Muscle layer of duodenum (tissue), 2 donors: ENCODE data around the gene TTBK1.

Experiments
- H3K27ac ChIP-seq: one replicate; pipeline ENCODE4 v1.7.0; 2013; ENCODE audit warnings: mild to moderate bottlenecking, low read length
- H3K27me3 ChIP-seq: one replicate; pipeline ENCODE4 v1.7.0; 2013; ENCODE audit warnings: low read depth, mild to moderate bottlenecking, control low read depth, low read length
- H3K36me3 ChIP-seq, 2 donors: one replicate each; pipeline ENCODE4 v1.7.0; 2013; ENCODE audit warnings: low read length in 2 of 2, control low read depth in 1 of 2, mild to moderate bottlenecking in 1 of 2; ENCODE audit not compliant: insufficient read depth in 2 of 2, control insufficient read depth in 1 of 2
- H3K4me1 ChIP-seq, 2 donors: one replicate each; pipeline ENCODE4 v1.7.0; 2013; ENCODE audit warnings: low read length in 2 of 2, mild to moderate bottlenecking in 2 of 2, control low read depth in 1 of 2, moderate library complexity in 1 of 2; ENCODE audit not compliant: insufficient read depth in 2 of 2, control insufficient read depth in 1 of 2
- H3K4me3 ChIP-seq, 2 donors: one replicate each; pipeline ENCODE4 v1.7.0; 2013; ENCODE audit warnings: low read length in 2 of 2, low read depth in 1 of 2, mild to moderate bottlenecking in 1 of 2
- H3K9me3 ChIP-seq, 2 donors: one replicate each; pipeline ENCODE4 v1.7.0; 2013; ENCODE audit warnings: low read length in 2 of 2, control low read depth in 1 of 2, mild to moderate bottlenecking in 1 of 2; ENCODE audit not compliant: control insufficient read depth in 1 of 2
- donor health status: healthy.

The TTBK1 gene

DNA sequence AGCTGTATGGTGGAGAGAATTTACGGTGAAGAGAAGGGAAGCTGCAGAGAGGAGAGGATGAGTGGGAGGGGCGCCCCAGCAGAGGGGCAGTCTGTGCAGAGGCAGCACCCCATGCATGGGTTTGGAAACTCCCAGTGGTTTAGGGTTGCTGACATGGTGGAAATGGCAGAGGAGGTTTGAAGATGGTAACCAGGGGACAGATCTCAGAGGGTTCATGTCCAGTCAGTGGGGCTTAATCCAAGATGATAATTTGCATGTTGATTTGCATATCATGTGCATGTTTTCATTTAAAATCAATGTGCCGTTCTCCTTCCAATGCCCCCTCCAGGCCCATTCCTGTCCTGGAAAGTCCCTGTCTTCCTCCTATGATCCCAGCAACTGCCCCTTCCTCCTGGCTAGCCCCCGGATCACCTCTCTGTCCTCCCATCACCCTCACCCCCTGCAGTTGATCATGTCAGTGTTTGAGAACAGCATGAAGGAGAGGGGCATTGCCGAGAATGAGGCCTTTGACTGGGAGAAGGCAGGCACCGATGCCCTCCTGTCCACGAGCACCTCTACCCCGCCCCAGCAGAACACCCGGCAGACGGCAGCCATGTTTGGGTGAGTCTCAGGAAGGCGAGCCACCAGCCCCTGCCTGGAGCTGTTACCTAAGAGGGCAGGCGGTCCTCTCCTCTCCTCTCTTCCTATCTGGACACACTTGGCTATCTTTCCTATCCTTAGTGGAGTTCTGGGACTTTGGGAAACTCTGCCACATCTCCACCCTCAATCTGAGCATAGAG, 14.3 kb downstream of the TTBK1 start:
- H3K27me3 ChIP-seq, result peaks cover 3% of the 10 kb centered on the region
- H3K27ac ChIP-seq, result no peak overlapping the region
- no peaks in the 10 kb centered on the region for H3K4me1 ChIP-seq
- H3K36me3 ChIP-seq, result no peaks in the 10 kb centered on the region
- no peaks in the 10 kb centered on the region for H3K9me3 ChIP-seq
- H3K4me3 ChIP-seq, result no peak overlapping the region

DNA sequence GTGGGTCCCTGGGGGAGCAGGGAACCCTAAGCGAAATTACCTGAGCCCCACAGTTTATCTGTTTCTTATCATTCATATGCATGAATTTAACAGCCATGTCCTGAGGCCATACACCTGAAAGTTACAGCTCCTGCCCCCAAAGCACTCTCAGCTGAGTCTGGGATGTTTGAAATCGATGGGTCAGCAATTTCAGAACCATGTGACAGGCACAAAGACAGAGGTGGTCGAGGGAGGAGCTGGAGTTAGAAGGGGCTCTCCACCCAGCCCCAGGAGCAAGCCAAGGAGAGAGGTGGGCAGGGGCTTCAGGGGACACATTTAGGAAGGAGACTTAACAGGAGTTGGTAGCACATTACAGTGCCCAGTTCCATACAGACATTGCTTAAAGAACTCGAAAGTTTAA, 14.9 kb downstream of the TTBK1 start:
- H3K27me3 ChIP-seq, result no peaks in the 10 kb centered on the region

DNA sequence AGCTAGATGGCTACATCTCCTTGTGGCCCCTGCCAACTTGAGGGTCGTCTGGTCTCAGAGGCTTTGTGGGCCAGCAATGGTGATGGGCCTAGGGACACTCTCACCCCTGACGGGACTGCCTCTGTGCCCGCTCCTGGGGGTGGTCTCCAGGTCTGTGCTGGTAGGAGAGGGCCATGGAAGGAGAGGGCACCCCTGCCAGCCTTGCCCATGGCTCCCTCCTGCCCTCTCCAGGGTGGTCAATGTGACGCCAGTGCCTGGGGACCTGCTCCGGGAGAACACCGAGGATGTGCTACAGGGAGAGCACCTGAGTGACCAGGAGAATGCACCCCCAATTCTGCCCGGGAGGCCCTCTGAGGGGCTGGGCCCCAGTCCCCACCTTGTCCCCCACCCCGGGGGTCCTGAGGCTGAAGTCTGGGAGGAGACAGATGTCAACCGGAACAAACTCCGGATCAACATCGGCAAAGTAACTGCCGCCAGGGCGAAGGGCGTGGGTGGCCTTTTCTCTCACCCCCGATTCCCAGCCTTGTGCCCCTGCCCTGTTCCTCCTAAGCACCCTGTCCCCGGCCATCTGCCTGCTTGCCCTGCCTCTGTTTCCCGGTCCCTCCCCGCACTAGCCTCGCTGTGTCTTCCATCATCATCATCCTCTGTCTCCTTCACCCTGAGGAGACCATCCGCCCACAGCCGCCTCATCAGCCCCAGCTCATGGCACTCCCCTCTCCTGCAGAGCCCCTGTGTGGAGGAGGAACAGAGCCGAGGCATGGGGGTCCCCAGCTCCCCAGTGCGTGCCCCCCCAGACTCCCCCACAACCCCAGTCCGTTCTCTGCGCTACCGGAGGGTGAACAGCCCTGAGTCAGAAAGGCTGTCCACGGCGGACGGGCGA, 15.8 kb downstream of the TTBK1 start:
- H3K4me3 ChIP-seq, result no peak overlapping the region
- H3K4me1 ChIP-seq, result no peaks in the 10 kb centered on the region
- no peak overlapping the region for H3K27ac ChIP-seq
- no peaks in the 10 kb centered on the region for H3K27me3 ChIP-seq
- no peaks in the 10 kb centered on the region for H3K9me3 ChIP-seq
- H3K36me3 ChIP-seq, result no peaks in the 10 kb centered on the region

More for the DNA sequence above, 14.9 kb downstream of the TTBK1 start:
- H3K4me3 ChIP-seq, result no peak overlapping the region
- no peak overlapping the region for H3K27ac ChIP-seq
- no peaks in the 10 kb centered on the region for H3K4me1 ChIP-seq
- no peaks in the 10 kb centered on the region for H3K36me3 ChIP-seq
- H3K9me3 ChIP-seq, result no peaks in the 10 kb centered on the region

DNA sequence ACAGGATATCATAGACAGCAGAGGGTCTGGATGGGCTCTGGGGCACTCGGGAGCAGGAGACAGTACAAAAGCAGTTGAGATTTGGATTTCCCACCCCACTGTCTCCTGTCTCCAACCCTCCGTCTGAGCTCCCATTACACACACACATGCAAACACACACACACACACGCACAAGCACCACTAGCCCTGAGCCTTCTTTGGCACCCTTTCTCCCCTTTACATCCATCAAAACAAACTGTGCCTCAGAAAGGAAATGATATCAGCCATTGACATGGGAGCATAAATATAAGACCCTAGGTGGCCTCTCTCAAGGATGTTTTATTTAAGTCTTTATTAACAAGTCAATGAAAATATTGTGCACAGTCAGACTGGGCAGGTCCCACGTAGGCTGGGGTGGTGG, 17.5 kb downstream of the TTBK1 start:
- no peaks in the 10 kb centered on the region for H3K27me3 ChIP-seq
- no peak overlapping the region for H3K4me3 ChIP-seq
- no peak overlapping the region for H3K27ac ChIP-seq
- H3K4me1 ChIP-seq, result no peaks in the 10 kb centered on the region
- H3K9me3 ChIP-seq, result no peaks in the 10 kb centered on the region
- H3K36me3 ChIP-seq, result no peaks in the 10 kb centered on the region

DNA sequence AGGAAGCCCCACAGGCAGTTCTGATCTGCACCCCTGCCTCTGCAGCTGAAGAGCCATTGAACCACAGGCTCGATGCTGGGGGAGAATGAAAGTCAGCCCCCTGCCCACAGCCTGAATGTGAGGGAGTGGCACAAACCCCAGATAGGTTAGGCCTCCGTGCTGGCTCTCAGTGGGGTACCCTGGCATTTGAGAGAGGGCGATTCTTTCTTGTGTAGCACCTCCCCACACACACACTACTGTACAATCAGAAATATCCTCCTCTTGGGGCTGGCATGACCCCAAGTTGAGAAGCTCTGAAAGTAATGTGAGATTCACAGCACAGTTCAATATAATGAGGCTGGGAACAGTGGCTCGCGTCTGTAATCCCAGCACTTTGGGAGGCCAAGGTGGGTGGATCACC, 17.9 kb downstream of the TTBK1 start:
- Histone ChIP-seq H3K27me3 (no peaks in the 10 kb centered on the region), H3K36me3 (no peaks in the 10 kb centered on the region), H3K9me3 (no peaks in the 10 kb centered on the region), H3K27ac (no peak overlapping the region), H3K4me3 (no peak overlapping the region), H3K4me1 (no peaks in the 10 kb centered on the region)

DNA sequence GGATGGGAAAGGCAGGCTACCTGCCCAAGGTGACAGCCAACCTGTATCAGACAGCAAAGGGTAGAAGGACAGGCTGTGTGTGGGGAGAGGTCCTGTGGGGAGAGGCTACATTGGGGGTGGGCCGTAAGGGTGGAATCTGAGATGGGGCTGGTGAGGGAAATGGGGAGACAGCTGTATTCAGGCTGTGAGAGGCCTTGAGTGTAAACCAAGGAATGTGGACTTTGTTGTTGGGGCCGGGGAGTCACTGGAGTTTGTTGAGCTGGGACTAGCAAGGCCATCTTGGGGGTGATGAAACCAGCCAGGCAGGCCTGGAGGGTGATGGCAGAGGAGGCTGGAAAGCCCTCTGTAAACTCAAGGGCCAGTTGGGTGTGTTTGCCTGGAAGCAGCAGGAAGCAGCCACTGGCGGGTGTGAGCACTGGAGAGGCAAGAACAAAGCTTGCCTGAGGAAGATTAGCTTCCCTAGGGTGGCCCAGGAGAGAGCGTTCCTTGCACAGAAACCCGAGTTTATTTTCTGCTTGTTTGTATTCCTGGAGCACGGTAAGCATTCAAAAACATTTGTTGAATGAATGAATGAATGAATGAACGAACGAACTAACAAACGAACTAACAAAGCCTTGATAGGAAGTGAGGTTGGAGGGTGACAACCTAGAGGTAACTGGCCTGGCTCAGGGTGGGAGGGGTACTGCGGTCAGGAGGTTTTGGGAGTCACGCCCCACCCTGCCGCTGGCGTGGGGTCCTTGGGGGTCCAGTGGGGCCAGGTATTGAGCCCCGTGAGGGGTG, 18.9 kb downstream of the TTBK1 start:
- H3K36me3 ChIP-seq, result no peaks in the 10 kb centered on the region
- no peak overlapping the region for H3K4me3 ChIP-seq
- no peaks in the 10 kb centered on the region for H3K9me3 ChIP-seq
- no peaks in the 10 kb centered on the region for H3K27me3 ChIP-seq
- H3K4me1 ChIP-seq, result no peaks in the 10 kb centered on the region
- H3K27ac ChIP-seq, result no peak overlapping the region

DNA sequence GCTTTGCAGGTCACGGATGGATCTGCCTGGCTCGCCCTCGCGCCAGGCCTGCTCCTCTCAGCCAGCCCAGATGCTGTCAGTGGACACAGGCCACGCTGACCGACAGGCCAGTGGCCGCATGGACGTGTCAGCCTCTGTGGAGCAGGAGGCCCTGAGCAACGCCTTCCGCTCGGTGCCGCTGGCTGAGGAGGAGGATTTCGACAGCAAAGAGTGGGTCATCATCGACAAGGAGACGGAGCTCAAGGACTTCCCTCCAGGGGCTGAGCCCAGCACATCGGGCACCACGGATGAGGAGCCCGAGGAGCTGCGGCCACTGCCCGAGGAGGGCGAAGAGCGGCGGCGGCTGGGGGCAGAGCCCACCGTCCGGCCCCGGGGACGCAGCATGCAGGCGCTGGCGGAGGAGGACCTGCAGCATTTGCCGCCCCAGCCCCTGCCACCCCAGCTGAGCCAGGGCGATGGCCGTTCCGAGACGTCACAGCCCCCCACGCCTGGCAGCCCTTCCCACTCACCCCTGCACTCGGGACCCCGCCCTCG, 19.6 kb downstream of the TTBK1 start:
- Histone ChIP-seq H3K4me1 (peaks cover 0 to 2% of the 10 kb centered on the region in 2 donors), H3K36me3 (no peaks in the 10 kb centered on the region), H3K4me3 (no peak overlapping the region), H3K9me3 (no peaks in the 10 kb centered on the region), H3K27ac (no peak overlapping the region), H3K27me3 (no peaks in the 10 kb centered on the region)

DNA sequence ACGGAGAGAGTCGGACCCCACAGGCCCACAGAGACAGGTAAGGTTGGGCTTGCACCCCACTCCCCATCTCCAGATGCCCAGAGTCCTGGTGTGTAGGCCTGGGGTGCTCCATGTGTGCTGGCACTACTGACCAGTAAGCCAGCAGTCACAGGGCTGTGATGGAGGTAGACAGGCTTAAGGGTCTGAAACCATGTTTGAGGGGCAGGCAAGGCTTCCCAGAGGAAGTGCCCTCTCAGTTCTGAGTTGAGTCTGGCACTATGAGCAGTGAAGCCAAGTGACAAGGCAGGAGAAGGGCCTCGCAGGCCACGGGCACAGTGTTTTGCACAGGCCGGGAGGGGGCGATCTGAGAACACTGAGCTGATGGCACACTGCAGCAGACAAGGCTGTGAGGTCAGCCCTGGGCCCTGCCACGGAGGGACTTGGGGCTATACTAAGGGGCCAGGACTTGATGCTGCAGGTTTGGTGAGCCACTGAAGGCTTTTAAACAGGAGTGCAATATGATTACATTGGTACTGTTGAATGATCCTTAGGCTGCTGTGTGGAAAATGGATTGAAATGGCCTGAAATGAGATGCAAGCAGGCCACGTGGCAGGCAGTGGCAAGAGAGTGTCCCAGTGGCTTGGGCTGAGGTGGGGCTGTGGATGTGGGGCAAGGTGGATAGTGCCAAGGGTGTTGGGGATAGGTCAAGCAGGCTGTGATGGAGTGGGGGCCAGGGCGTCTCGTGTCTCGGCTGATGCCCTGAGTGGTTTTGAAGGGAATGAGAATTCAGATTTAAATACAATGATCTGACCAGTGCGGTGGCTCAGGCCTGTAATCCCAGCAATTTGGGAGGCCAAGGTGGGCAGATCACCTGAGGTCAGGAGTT, 20.3 kb downstream of the TTBK1 start:
- no peaks in the 10 kb centered on the region for H3K27me3 ChIP-seq
- H3K4me3 ChIP-seq, result no peak overlapping the region
- H3K27ac ChIP-seq, result no peak overlapping the region
- peaks cover 0 to 9% of the 10 kb centered on the region in 2 donors for H3K4me1 ChIP-seq
- no peaks in the 10 kb centered on the region for H3K36me3 ChIP-seq
- no peaks in the 10 kb centered on the region for H3K9me3 ChIP-seq

DNA sequence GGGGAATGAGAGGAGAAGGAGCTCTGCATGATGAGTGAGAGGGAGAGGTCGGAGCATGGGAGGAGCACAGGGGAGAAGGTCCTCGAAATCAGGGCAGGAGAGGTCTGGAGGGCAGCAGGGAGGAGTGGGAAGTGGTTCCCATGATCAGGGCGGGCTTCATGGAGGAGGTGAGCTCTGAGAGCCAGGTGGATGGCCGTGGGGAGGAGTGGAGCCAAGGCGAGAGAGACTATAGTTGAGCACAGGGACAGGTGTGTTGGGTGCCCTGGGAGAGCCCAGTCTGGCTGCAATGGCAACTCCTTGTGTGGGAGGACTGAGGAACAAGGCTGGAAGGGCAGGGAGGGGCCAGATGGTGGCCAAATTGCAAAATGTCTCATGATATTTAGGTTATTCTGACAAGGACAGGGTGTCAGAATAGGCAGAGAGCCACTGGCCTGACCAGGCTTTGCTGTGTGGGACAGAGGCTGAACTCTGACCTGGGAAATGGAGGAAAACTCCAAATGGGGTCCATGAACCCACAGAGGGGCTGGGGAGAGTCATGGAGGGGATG, 21.4 kb downstream of the TTBK1 start:
- Histone ChIP-seq H3K36me3 (no peaks in the 10 kb centered on the region), H3K4me1 (peaks cover 10 to 15% of the 10 kb centered on the region in 2 donors), H3K9me3 (no peaks in the 10 kb centered on the region), H3K27ac (no peak overlapping the region), H3K27me3 (no peaks in the 10 kb centered on the region), H3K4me3 (no peak overlapping the region)

DNA sequence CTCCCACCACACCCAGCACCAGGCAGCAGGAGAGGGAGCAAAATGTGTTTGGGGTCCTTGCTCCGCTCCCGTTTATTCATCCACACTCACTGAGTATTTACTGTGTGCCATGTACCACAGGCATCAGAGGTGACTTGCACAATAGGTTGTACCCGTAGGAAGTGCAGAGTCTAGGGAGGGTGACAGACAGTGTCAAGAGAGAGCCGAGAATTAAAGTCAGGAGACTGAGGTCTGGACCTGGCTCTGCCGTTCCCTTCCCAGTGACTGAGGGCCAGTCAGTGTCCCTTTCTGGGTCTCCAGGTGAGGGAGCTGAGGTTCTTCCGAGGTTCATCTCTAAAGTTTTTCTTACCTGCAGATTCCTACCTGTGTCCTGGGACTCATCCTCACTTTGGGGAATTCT, 22.3 kb downstream of the TTBK1 start:
- Histone ChIP-seq H3K27me3 (no peaks in the 10 kb centered on the region), H3K4me1 (peaks cover 15% of the 10 kb centered on the region in 2 donors), H3K9me3 (no peaks in the 10 kb centered on the region), H3K27ac (no peak overlapping the region), H3K4me3 (no peak overlapping the region), H3K36me3 (no peaks in the 10 kb centered on the region)
